HG03064 (cell line): Measurements from ENCODE around the gene ENTREP1.
"Not testable (repeated sequence)": the region's sequence is repeated elsewhere in the genome, so short reads cannot be mapped to it uniquely, and the experiment has no call there.

ENCODE experiments used
- ATAC-seq: cut with Tn5 transposase; IDR thresholded peaks from one replicate; pipeline ENCODE4 v1.9.1; 2021; ENCODE audit warnings: low read depth; ENCODE audit not compliant: unreplicated experiment

Gene ENTREP1

DNA sequence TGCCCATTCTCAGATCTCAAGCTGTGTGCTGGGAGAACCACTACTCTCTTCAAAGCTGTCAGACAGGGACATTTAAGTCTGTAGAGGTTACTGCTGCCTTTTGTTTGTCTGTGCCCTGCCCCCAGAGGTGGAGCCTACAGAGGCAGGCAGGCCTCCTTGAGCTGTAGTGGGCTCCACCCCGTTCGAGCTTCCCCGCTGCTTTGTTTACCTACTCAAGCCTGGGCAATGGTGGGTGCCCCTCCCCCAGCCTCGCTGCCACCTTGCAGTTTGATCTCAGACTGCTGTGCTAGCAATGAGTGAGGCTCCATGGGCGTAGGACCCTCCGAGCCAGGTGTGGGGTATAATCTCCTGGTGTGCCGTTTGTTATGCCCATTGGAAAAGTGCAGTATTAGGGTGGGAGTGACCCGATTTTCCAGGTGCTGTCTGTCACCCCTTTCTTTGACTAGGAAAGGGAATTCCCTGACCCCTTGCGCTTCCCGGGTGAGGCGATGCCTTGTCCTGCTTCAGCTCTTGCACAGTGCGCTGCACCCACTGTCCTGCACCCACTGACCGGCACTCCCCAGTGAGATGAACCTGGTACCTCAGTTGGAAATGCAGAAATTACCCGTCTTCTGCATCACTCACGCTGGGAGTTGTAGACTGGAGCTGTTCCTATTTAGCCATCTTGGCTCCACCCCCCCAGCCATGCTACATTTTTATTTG lies 115.4 kb downstream of the ENTREP1 start:
- ATAC-seq, result not testable (repeated sequence)
